Activated T-cell treated with anti-CD3 and anti-CD28 coated beads, Interleukin-2, amount 50 U/mL, for 4 hours (primary cell): ENCODE data around the gene WDR76. TPM values are rescaled to one million over a fixed set of nuclear protein-coding genes. Genes with fewer than 3 reads are reported as not detected.

Experiments used
- ATAC-seq, 2 donors: fragments of 200-7000 bp; cut with Tn5 transposase; one replicate each; pipeline ENCODE4 v1.10.0; 2021
- DNase-seq: peaks from one replicate; pipeline ENCODE4 v3.0.0-alpha.2; 2020
- H3K27me3 Mint-ChIP-seq: one replicate; pipeline ENCODE4 v1.8.0; 2021; ENCODE audit warnings: low read depth, mixed read lengths
- H3K36me3 Mint-ChIP-seq: one replicate; pipeline ENCODE4 v1.8.0; 2022; ENCODE audit warnings: mixed read lengths; ENCODE audit not compliant: insufficient read depth
- H3K4me1 Mint-ChIP-seq: one replicate; pipeline ENCODE4 v1.8.0; 2021; ENCODE audit warnings: low read depth, mixed read lengths
- H3K4me3 Mint-ChIP-seq: one replicate; pipeline ENCODE4 v1.8.0; 2021; ENCODE audit warnings: mild to moderate bottlenecking, moderate library complexity, mixed read lengths
- H3K9me3 Mint-ChIP-seq: one replicate; pipeline ENCODE4 v1.8.0; 2021; ENCODE audit warnings: mixed read lengths
- total RNA-seq, 3 donors: library from RNA; stranded (reverse); gene quantifications; one replicate each; pipeline ENCODE4 v1.2.1, GENCODE V29; 2021

WDR76 gene
- total RNA-seq, 3 donors from 2014 or later, result 37.1 to 44.8 (median 39.2) TPM

- Mint-ChIP-seq H3K4me3 (no peak overlapping the region), H3K27me3 (no peaks in the 10 kb centered on the region), H3K36me3 (no peaks in the 10 kb centered on the region), H3K4me1 (peaks cover 3% of the 10 kb centered on the region), H3K9me3 (no peaks in the 10 kb centered on the region)
- no peak for ATAC-seq
- DNase-seq, result no peak
These were observed 74.2 kb downstream of the WDR76 start for GRCh38 chr15:43900996-43901395.

- peaks cover 3% of the 10 kb centered on the region for H3K4me1 Mint-ChIP-seq
- H3K27me3 Mint-ChIP-seq, result no peaks in the 10 kb centered on the region
- DNase-seq, result no peak
- H3K4me3 Mint-ChIP-seq, result no peak overlapping the region
- no peaks in the 10 kb centered on the region for H3K9me3 Mint-ChIP-seq
- H3K36me3 Mint-ChIP-seq, result no peaks in the 10 kb centered on the region
- no peak for ATAC-seq
These were observed 74.7 kb downstream of the WDR76 start for GRCh38 chr15:43901495-43901894.

GRCh38 chr15:43903864-43904290 is 77.1 kb downstream of the WDR76 start:
- Mint-ChIP-seq H3K4me3 (no peak overlapping the region), H3K36me3 (no peaks in the 10 kb centered on the region), H3K27me3 (no peaks in the 10 kb centered on the region), H3K9me3 (no peaks in the 10 kb centered on the region), H3K4me1 (peaks cover 3% of the 10 kb centered on the region)
- DNase-seq (peak; percentile 37), ATAC-seq (peak; percentile 76 to 86)

- Mint-ChIP-seq H3K27me3 (no peaks in the 10 kb centered on the region), H3K36me3 (no peaks in the 10 kb centered on the region), H3K9me3 (no peaks in the 10 kb centered on the region), H3K4me3 (no peak overlapping the region), H3K4me1 (peaks cover 3% of the 10 kb centered on the region)
- no peak for DNase-seq
- no peak for ATAC-seq
These were observed 79.0 kb downstream of the WDR76 start for GRCh38 chr15:43905755-43906154.

- DNase-seq (no peak), ATAC-seq (no peak)
- Mint-ChIP-seq H3K9me3 (no peaks in the 10 kb centered on the region), H3K4me3 (no peak overlapping the region), H3K36me3 (no peaks in the 10 kb centered on the region), H3K4me1 (peaks cover 3% of the 10 kb centered on the region), H3K27me3 (no peaks in the 10 kb centered on the region)
These were observed 81.8 kb downstream of the WDR76 start for GRCh38 chr15:43908516-43909050.

- H3K9me3 Mint-ChIP-seq, result no peaks in the 10 kb centered on the region
- H3K4me3 Mint-ChIP-seq, result no peak overlapping the region
- H3K4me1 Mint-ChIP-seq, result no peaks in the 10 kb centered on the region
- DNase-seq (no peak), ATAC-seq (no peak)
- H3K27me3 Mint-ChIP-seq, result no peaks in the 10 kb centered on the region
- H3K36me3 Mint-ChIP-seq, result no peaks in the 10 kb centered on the region
These were observed 84.5 kb downstream of the WDR76 start for GRCh38 chr15:43911235-43911781.

GRCh38 chr15:43912208-43912607 is 85.4 kb downstream of the WDR76 start:
- H3K36me3 Mint-ChIP-seq, result no peaks in the 10 kb centered on the region
- no peaks in the 10 kb centered on the region for H3K9me3 Mint-ChIP-seq
- DNase-seq (no peak), ATAC-seq (no peak)
- H3K4me1 Mint-ChIP-seq, result no peaks in the 10 kb centered on the region
- H3K27me3 Mint-ChIP-seq, result no peaks in the 10 kb centered on the region
- H3K4me3 Mint-ChIP-seq, result no peak overlapping the region

- no peak for DNase-seq
- no peaks in the 10 kb centered on the region for H3K4me1 Mint-ChIP-seq
- no peak overlapping the region for H3K4me3 Mint-ChIP-seq
- peak; percentile 35 to 43 for ATAC-seq
- H3K36me3 Mint-ChIP-seq, result no peaks in the 10 kb centered on the region
- no peaks in the 10 kb centered on the region for H3K9me3 Mint-ChIP-seq
- no peaks in the 10 kb centered on the region for H3K27me3 Mint-ChIP-seq
These were observed 86.4 kb downstream of the WDR76 start for GRCh38 chr15:43913026-43913780.

GRCh38 chr15:43913941-43914340 is 87.1 kb downstream of the WDR76 start:
- ATAC-seq, result no peak
- Mint-ChIP-seq H3K9me3 (no peaks in the 10 kb centered on the region), H3K36me3 (no peaks in the 10 kb centered on the region), H3K4me3 (no peak overlapping the region), H3K27me3 (no peaks in the 10 kb centered on the region), H3K4me1 (no peaks in the 10 kb centered on the region)
- no peak for DNase-seq

GRCh38 chr15:43915631-43916325 is 89.0 kb downstream of the WDR76 start:
- Mint-ChIP-seq H3K4me3 (no peak overlapping the region), H3K36me3 (no peaks in the 10 kb centered on the region), H3K27me3 (no peaks in the 10 kb centered on the region), H3K9me3 (no peaks in the 10 kb centered on the region), H3K4me1 (no peaks in the 10 kb centered on the region)
- ATAC-seq (no peak), DNase-seq (no peak)

GRCh38 chr15:43916326-43916660 is 89.5 kb downstream of the WDR76 start:
- DNase-seq, result no peak
- Mint-ChIP-seq H3K4me3 (no peak overlapping the region), H3K27me3 (no peaks in the 10 kb centered on the region), H3K9me3 (no peaks in the 10 kb centered on the region), H3K4me1 (no peaks in the 10 kb centered on the region), H3K36me3 (no peaks in the 10 kb centered on the region)
- ATAC-seq, result no peak

Other genes starting within 250 kb of the WDR76 start
- gene PPIP5K1, start 236.8 kb upstream of the WDR76 start, total RNA-seq, result 10 to 100 TPM; 30.8 to 33.4 (median 31.6) TPM
- under 1 TPM in 1 of 3 donors, not detected in 2; 0.48 TPM for gene CKMT1B, start 233.0 kb upstream of the WDR76 start, total RNA-seq
- gene STRC, start 208.2 kb upstream of the WDR76 start, total RNA-seq, result under 1 TPM; 0.13 to 0.33 (median 0.22) TPM
- gene CATSPER2, start 178.2 kb upstream of the WDR76 start, total RNA-seq, result 1 to 10 TPM; 3.4 to 5.4 (median 3.9) TPM
- gene CKMT1A, start 133.1 kb upstream of the WDR76 start, total RNA-seq, result not detected
- 100 to 1,000 TPM; 434 to 498 (median 449) TPM for gene PDIA3, start 80.6 kb upstream of the WDR76 start, total RNA-seq
- 1 to 10 TPM in 1 of 3 donors, under 1 TPM in 2; 0.46 to 1.0 (median 0.63) TPM for gene ELL3, start 50.0 kb upstream of the WDR76 start, total RNA-seq
- gene SERF2, start 34.7 kb upstream of the WDR76 start, total RNA-seq, result 100 to 1,000 TPM; 561 to 596 (median 567) TPM
- under 1 TPM; 0.08 to 0.24 (median 0.15) TPM for gene SERINC4, start 26.8 kb upstream of the WDR76 start, total RNA-seq
- gene HYPK, start 26.4 kb upstream of the WDR76 start, total RNA-seq, result 10 to 100 TPM; 48.3 to 50.7 (median 49.0) TPM
- 10 to 100 TPM; 37.0 to 38.0 (median 37.4) TPM for gene MFAP1, start 2.3 kb upstream of the WDR76 start, total RNA-seq